ENCODE measurements around the gene TAS1R1. TPM values are rescaled to one million over a fixed set of nuclear protein-coding genes. Genes with fewer than 3 reads are reported as not detected.

Gene TAS1R1
- total and polyA plus RNA-seq, 9 of the 15 experiments (the other 6 are each of a cell fraction or from before 2014, with no cell fraction given) = 0.06 TPM; not detected in 8

- ChIA-PET POLR2A (interaction anchor here (0.6 to 10.7 kb wide), 18 partner anchors 8 to 407 kb away, joined by 3 to 221 read pairs (median 4); partner anchors contain the start of genes PHF13 and ZBTB48), CTCF (ENCODE audit: low intra/inter-chr PET ratio) (interaction anchor here (0.5 kb wide), 1 partner anchor 46 kb away, joined by 3 read pairs; the partner anchor contains the start of gene NOL9)
- in situ Hi-C loops (cut with MboI) = no loop called here
- Histone ChIP-seq H3K4me2 (ENCODE audit: insufficient read depth, low read length) (peak overlapping the region; percentile 99), H4K20me1 (replicated peaks; ENCODE audit: control insufficient read depth, insufficient read depth, low read length) (peaks cover 50% of the 10 kb centered on the region), H3K9ac (ENCODE audit: insufficient read depth in 1 of 2, low read depth in 2 of 2, low read length in 2 of 2) (peak overlapping the region; percentile 93 to 100), H3K9me3 (replicated peaks; ENCODE audit: control insufficient read depth, insufficient read depth, low read depth, low read length) (no peaks in the 10 kb centered on the region), H3K9me1 (ENCODE audit: control insufficient read depth, insufficient read depth, low read length) (peaks cover 23% of the 10 kb centered on the region), H3K4me1 (replicated peaks in 1 of 2; ENCODE audit: control insufficient read depth in 2 of 2, insufficient read depth in 2 of 2, low read length in 2 of 2) (peaks cover 38 to 68% of the 10 kb centered on the region in 2 experiments), H2AFZ (ENCODE audit: low read depth, low read length) (no peak overlapping the region), H3K27ac (ENCODE audit: extremely low read depth, low read depth, low read length) (peak overlapping the region; percentile 99), H3K27me3 (ENCODE audit: control insufficient read depth in 2 of 2, insufficient read depth in 2 of 2, low read length in 2 of 2) (no peaks in the 10 kb centered on the region), H3K36me3 (ENCODE audit: control insufficient read depth, insufficient read depth, low read length) (peaks cover 51% of the 10 kb centered on the region), H3K79me2 (ENCODE audit: control insufficient read depth, insufficient read depth, low read length) (peaks cover 69% of the 10 kb centered on the region), H3K4me3 (peak overlapping the region; percentile 89)
- intact Hi-C loops (cut with micrococcal nuclease) = loop anchor here (1.0 to 2.0 kb wide), 3 partner anchors 13 to 46 kb away; partner anchors contain the start of genes NOL9 and PHF13
- no peak for ATAC-seq
- peak in 1 of 4 experiments; percentile 30 for DNase-seq (ENCODE audit: extremely low read depth in 1 of 4, low spot score in 3 of 4)
- no peak for FAIRE-seq
- TSS peak; percentile 44 for BruUV-seq (replicated peaks)
- WGBS (ENCODE audit: insufficient coverage, low coverage, missing lambda C conversion rate) = 9% methylated on average over 10 of the region's 10 CpGs
- TF ChIP-seq ZNF280A (IDR thresholded peaks at IDR 0.05; ENCODE audit: low read depth, partially characterized antibody) = no peak
- peak; percentile 66; the same call in 1 of the 2 replicates for TF ChIP-seq ZBTB1 (CRISPR knock-in tag; IDR thresholded peaks at IDR 0.05; ENCODE audit: borderline replicate concordance, low read depth)
- no peak for TF ChIP-seq RFX7 (CRISPR knock-in tag; IDR thresholded peaks at IDR 0.05)
- no peak for TF ChIP-seq RNF2 (IDR thresholded peaks at IDR 0.05)
- no peak for TF ChIP-seq ZNF740 (CRISPR knock-in tag; IDR thresholded peaks at IDR 0.05)
- TF ChIP-seq ZNF740 (tag; IDR thresholded peaks at IDR 0.05) = no peak
- no peak for TF ChIP-seq NR0B1 (IDR thresholded peaks at IDR 0.05; ENCODE audit: partially characterized antibody)
- peak; percentile 68 for TF ChIP-seq KAT7 (CRISPR knock-in tag; IDR thresholded peaks at IDR 0.05; ENCODE audit: borderline replicate concordance)
- no peak for TF ChIP-seq MNT (conservative IDR thresholded peaks at IDR 0.05)
- no peak for TF ChIP-seq CREB3 (tag; conservative IDR thresholded peaks at IDR 0.05; ENCODE audit: low read depth)
- no peak for TF ChIP-seq ZNF277 (CRISPR knock-in tag; IDR thresholded peaks at IDR 0.05; ENCODE audit: borderline replicate concordance)
Measured at GRCh38 chr1:6600410-6601048, 45.4 kb downstream of the TAS1R1 start.
